Measurements from ENCODE around the gene MYO1C. TPM values are rescaled to one million over a fixed set of nuclear protein-coding genes. Genes with fewer than 3 reads are reported as not detected.

MYO1C gene
- total and polyA plus RNA-seq, 9 of the 15 experiments (the other 6 are each of a cell fraction or from before 2014, with no cell fraction given), result 0.46 to 32.5 (median 11.6) TPM

GRCh38 chr17:1482680-1483079 is 9.8 kb downstream of the MYO1C start:
- WGBS (ENCODE audit: insufficient coverage, low coverage, missing lambda C conversion rate), result 91% methylated on average over 11 of the region's 20 CpGs
- no peak for TF ChIP-seq TAF7 (tag; IDR thresholded peaks at IDR 0.05)
- no peak for TF ChIP-seq NR1H2 (CRISPR knock-in tag; IDR thresholded peaks at IDR 0.05)
- TF ChIP-seq, protein P1, sequence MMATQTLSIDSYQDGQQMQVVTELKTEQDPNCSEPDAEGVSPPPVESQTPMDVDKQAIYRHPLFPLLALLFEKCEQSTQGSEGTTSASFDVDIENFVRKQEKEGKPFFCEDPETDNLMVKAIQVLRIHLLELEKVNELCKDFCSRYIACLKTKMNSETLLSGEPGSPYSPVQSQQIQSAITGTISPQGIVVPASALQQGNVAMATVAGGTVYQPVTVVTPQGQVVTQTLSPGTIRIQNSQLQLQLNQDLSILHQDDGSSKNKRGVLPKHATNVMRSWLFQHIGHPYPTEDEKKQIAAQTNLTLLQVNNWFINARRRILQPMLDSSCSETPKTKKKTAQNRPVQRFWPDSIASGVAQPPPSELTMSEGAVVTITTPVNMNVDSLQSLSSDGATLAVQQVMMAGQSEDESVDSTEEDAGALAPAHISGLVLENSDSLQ (IDR thresholded peaks at IDR 0.05), result no peak
- TF ChIP-seq, protein P2, sequence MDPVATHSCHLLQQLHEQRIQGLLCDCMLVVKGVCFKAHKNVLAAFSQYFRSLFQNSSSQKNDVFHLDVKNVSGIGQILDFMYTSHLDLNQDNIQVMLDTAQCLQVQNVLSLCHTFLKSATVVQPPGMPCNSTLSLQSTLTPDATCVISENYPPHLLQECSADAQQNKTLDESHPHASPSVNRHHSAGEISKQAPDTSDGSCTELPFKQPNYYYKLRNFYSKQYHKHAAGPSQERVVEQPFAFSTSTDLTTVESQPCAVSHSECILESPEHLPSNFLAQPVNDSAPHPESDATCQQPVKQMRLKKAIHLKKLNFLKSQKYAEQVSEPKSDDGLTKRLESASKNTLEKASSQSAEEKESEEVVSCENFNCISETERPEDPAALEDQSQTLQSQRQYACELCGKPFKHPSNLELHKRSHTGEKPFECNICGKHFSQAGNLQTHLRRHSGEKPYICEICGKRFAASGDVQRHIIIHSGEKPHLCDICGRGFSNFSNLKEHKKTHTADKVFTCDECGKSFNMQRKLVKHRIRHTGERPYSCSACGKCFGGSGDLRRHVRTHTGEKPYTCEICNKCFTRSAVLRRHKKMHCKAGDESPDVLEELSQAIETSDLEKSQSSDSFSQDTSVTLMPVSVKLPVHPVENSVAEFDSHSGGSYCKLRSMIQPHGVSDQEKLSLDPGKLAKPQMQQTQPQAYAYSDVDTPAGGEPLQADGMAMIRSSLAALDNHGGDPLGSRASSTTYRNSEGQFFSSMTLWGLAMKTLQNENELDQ (CRISPR knock-in tag; IDR thresholded peaks at IDR 0.05; ENCODE audit: borderline replicate concordance), result no peak
- no peak for TF ChIP-seq E2F3 (CRISPR knock-in tag; IDR thresholded peaks at IDR 0.05)
- TF ChIP-seq BRF1 (IDR thresholded peaks at IDR 0.05; ENCODE audit: borderline replicate concordance, extremely low read depth, insufficient read length), result no peak
- TF ChIP-seq CBX5 (IDR thresholded peaks at IDR 0.05; ENCODE audit: borderline replicate concordance, low read depth), result no peak
- TF ChIP-seq HDAC1 (IDR thresholded peaks at IDR 0.05), result no peak
- TF ChIP-seq SAFB2 (IDR thresholded peaks at IDR 0.05; ENCODE audit: borderline replicate concordance, low read depth, low read length, severe bottlenecking), result no peak
- no peak for TF ChIP-seq PHB2 (IDR thresholded peaks at IDR 0.05; ENCODE audit: low read depth)
- Histone ChIP-seq H3K4me3 (no peak overlapping the region), H2AFZ (ENCODE audit: low read depth, low read length) (no peak overlapping the region), H4K20me1 (replicated peaks; ENCODE audit: control insufficient read depth, insufficient read depth, low read length) (no peaks in the 10 kb centered on the region), H3K9me3 (replicated peaks; ENCODE audit: control insufficient read depth, insufficient read depth, low read depth, low read length) (no peaks in the 10 kb centered on the region), H3K27me3 (ENCODE audit: control insufficient read depth in 2 of 2, insufficient read depth in 2 of 2, low read length in 2 of 2) (no peaks in the 10 kb centered on the region), H3K36me3 (ENCODE audit: control insufficient read depth, insufficient read depth, low read length) (peaks cover 21% of the 10 kb centered on the region; the same call in 1 of the 3 replicates), H3K9me1 (ENCODE audit: control insufficient read depth, insufficient read depth, low read length) (no peaks in the 10 kb centered on the region), H3K27ac (ENCODE audit: extremely low read depth, low read depth, low read length) (no peak overlapping the region), H3K79me2 (ENCODE audit: control insufficient read depth, insufficient read depth, low read length) (peaks cover 10% of the 10 kb centered on the region), H3K4me1 (replicated peaks in 1 of 2; ENCODE audit: control insufficient read depth in 2 of 2, insufficient read depth in 2 of 2, low read length in 2 of 2) (peaks cover 6 to 45% of the 10 kb centered on the region in 2 experiments; a peak in 4 of 5 replicates), H3K9ac (ENCODE audit: insufficient read depth in 1 of 2, low read depth in 2 of 2, low read length in 2 of 2) (no peak overlapping the region), H3K4me2 (ENCODE audit: insufficient read depth, low read length) (no peak overlapping the region)
- in situ Hi-C loops (cut with MboI), result no loop called here
- POLR2A ChIA-PET, result no interaction called here
- ATAC-seq, result no peak
- intact Hi-C loops (cut with micrococcal nuclease), result no loop called here
- no peak for FAIRE-seq
- BruUV-seq (replicated peaks), result no TSS peak
- DNase-seq (ENCODE audit: extremely low read depth in 1 of 4, low spot score in 3 of 4), result no peak
- CTCF ChIA-PET (ENCODE audit: low intra/inter-chr PET ratio), result no interaction called here
